IPS-NIHi7 (cell line): ENCODE data around the gene VAV3.

Source experiments
- DNase-seq: peaks from one replicate; pipeline ENCODE4 v3.0.0; 2012; ENCODE audit warnings: mixed read lengths; ENCODE audit errors: extremely low spot score

VAV3 gene

DNA sequence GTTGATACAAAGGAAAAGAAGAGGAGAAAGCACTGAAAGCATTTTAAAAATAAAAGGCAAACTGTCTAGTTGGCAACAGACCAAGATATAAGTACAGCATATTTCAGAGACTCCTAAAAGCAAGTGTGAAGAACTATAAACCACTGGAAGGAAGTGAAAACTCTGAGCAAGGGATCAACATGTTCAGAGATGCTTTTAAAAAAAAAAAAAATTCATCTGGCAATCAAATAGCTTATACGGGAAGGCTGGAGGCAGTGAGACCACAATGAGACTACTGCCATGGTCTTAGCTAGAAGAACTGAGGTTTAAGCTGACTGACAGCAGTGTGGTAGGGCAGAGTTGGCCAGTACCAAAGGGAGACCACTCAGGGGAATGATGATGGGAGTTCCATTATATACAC lies 124.3 kb downstream of the VAV3 start:
- DNase-seq: no peak

DNA sequence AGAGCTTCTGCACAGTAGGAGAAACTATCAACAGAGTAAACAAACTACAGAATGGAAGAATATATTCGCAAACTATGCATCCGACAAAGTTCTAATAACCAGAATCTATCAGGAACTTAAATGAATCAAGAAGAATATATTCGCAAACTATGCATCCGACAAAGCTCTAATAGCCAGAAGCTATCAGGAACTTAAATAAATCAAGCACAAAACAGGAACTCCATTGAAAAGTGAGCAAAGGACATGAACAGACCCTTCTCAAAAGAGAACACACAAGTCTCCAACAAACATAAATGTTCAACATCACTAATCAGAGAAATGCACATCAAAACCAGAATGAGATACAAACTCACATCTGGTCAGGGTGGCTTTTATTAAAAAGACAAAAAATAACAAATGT lies 126.9 kb downstream of the VAV3 start:
- no peak for DNase-seq

DNA sequence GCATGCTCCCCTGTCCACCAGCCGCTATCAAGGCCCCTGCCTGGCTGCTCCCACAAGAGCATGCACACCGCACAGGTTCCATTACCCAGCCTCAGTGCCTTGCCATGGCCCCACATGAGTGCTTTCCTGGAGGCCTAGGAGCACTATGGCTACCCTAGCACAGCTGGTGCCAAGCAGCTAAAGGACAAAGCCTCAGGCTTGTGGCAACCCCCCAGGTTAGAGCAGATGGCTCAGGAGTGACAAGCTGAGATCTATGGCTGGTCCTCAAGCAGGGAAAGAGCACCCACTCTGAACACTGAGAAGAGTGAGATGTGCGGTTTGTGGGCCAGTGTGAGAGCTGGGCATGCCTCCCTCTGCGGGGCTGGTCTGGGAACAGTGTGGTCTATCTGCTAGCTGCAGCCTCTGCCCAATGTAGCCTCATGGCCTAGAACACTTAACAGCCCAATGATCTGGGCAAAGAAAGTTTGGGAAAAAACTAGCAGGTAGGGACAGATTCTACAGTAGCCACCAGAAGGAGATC lies 129.8 kb downstream of the VAV3 start:
- DNase-seq: no peak

DNA sequence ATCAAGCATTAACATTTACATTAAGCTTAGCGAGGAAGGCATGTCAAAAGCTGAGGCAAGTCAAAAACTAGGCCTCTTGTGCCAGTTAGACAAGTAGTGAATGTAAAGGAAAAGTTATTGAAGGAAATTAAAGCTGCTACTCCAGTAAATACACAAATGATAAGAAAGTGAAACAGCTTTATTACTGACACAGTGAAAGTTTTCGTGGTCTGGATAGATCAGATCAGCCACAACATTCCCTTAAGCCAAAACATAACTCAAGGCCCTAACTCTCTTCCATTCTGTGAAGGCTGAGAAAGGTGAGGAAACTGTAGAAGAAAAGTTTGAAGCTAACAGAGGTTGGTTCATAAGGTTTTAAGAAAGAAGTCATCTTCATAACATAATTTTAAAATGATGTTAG lies 131.9 kb downstream of the VAV3 start:
- DNase-seq: no peak

DNA sequence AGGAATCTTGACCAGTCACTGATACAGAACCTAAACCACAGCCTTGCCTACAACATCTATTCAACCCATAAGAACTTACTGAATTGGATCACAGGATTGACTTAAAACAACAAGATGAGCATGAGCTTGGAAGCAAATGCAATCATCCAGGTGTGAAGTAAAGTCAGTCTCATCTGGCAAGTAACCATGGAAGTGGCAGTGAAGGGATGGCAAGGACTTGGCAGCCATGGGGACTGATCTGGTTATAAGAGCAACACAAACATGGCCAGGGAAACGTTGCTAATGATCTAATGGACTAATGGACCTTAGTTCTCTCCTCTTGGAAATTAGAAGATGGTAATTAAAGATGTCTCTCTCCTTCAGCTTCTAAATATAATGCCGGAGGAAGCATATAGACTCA lies 133.1 kb downstream of the VAV3 start:
- DNase-seq: no peak

DNA sequence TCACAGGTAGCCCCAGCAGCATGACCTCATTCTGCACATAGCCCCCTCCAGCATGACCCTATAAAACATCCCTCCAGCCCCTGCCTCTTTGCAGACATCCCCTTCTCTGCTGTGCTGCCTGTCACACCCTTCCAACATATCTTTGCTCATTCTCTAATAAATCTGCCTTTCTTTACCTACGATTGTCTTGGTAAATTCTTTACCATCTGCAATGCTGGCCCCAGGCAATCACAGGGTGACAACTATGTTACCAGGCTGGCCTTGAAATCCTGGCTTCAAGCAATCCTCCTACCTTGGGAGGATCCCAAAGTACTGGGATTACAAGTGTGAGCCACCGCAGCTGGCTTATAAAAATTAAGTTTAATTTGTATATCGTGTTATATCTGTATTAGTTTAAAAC lies 134.5 kb downstream of the VAV3 start:
- no peak for DNase-seq

DNA sequence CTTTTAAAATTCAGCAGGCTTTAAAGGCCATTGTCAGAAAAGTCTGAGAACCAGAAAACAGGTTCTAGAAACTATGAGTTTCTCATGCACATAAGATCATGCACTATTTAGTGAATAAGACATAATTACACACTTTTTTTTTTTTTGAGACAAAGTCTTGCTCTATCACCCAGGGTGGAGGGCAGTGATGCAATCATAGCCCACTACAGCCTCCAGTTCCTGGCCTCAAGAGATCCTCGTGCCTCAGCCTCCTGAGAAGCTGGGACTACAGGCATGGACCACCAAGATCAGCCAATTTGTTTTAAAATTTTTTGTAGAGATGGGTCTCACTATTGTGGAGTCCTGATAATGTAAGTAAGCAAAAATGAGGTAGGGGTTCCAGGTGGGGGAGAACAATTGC lies 134.9 kb downstream of the VAV3 start:
- no peak for DNase-seq

DNA sequence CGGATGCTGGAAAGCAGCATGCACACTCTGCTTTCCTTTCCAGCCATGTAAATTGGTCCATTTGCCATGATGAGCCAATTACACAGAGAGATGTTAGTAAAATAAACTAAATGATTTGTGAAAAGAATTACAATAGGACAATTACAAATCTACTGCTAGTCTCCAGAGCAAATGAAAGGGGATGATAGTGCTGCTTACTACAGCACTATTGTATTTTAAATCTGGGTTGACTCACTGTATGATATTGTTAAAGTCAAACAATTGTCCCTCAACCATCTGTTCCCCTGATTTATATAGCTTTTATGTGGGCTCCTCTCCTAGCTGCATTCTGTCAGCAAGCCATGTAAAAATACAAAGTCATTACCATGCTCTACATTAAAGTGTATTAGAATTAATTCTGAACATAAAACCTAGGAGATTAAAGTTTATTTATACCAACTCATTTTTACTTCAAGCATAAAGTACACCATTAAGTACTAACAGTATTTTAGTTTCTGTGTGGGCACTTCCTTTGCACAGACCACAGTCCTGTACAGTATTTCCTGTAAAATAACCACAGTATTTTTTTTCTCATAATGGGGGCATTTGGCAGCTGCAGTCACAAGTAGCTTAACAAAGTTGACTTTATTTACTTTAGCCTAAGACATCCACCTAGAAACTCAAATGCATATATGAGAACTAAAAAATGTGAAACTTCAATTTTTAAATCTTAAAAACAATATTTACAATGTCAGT lies 135.8 kb downstream of the VAV3 start:
- no peak for DNase-seq

DNA sequence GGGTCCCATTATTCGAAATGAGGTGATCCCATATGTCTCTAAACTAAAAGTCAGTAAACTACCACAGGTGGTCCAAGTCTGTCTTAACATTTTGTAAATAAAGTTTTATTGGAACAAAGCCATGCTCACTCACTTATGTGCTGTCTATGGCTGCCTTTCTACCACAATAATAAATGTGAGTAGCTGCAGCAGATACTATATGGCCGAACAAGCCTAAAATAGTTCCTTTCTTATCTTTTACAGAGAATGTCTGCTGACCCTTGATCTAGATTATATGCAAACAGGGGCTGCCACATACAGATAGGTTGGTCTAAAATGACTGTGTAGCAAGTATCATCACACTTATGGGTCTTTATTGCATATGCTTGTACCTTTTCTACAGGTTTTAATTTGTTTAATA lies 140.0 kb downstream of the VAV3 start:
- no peak for DNase-seq

DNA sequence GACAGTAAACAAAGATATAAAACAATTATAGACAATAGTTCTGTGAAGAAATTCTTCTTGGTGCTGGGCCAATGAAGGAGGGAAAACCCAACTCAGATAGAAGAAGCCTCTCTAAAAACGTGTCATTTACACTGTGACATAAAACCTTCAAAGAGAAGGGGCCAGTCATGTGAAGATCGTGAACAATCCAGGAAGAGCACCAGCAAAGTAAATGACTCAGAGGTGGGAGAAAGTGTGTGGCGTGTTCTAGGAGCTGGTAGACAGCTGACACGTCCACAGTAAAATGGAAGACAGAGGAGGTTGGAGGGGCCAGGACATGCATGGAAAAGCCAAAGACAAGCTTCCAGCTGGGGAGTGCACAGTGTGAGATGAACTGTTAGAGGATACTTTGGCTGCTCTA lies 143.6 kb downstream of the VAV3 start:
- DNase-seq: no peak

DNA sequence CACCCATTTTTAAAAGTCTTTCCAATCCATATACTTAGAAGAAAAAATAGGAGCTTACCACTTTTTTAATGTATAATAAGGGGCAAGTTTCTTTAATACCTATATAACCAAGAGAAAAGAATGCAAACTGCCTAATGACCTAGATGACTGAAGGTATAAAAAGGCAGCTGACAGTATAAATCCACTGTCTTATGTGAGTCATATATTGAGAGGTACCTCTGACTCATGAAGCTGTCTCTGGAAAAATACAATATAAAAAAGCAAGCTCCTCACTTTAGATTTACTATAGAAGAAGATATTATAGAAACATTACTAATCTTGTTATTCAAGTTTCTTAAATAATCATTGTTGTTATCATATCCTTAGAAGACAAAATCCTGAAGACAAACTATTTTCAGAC lies 144.2 kb downstream of the VAV3 start:
- no peak for DNase-seq

DNA sequence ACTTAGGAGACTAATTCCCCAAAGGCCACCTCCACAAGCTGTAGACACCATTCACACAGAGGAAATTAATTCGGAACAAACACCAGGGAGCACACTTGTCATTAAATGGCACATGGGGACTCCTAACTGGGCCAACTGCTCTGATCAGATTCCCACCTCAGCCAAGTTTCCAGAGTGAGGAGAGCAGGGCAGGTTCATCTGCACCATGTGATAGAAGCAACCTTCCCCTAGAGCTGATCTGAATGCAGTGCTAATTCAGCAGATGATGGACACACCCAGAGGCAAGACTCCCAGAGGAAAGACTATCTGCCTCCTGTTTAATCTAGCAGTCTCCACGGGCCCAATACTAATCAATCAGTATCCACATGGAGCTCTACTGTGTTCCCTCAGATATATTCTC lies 147.0 kb downstream of the VAV3 start:
- DNase-seq: no peak

DNA sequence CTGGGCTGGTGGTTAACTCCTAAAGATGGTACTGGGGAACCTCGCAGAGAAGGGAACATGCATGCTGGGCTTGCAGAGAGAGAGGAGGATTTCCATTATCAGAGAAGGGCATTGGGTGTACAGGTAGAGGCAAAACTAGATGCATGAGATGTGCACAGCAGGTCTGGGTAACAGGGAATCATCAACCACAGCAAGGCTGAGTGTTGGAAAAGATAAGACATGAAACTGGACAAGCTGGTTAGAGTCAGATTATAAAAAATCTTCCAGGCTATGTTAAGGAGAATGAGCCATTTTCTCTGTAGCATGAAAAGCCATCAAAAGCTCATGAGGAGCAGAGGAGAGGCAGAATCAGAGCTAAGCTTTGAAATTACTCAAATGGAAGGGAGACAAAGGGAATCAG lies 147.8 kb downstream of the VAV3 start:
- DNase-seq: no peak

DNA sequence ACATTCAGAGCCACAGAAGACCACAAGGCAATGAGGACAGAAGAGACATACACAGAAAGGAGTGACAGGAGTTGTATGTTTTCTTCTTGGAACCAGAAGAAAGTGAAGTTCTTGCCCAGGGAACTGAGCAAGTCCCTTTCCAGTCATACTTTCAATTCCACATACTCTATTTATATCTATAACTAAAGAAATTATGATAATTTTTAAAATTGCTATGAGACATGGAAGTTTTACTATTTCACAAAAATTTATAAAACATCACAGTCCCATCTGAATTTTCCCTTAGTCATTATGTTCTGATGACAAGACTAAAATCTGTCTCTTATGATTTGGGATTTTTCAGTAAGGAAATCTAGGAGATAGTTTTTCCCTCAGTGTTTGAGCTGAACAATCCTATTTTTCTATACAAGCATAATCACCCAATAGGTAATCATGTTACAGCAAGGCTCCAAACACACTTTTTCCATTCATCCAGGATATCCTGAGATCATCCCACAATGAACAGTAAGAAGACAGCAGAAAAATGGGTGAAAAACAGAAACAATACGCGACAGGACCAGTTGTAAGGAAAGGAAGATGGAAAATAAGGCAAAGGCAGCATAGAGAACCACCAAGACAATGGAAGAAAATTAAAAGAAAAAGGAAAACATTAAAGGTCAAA lies 154.6 kb downstream of the VAV3 start:
- DNase-seq: no peak

DNA sequence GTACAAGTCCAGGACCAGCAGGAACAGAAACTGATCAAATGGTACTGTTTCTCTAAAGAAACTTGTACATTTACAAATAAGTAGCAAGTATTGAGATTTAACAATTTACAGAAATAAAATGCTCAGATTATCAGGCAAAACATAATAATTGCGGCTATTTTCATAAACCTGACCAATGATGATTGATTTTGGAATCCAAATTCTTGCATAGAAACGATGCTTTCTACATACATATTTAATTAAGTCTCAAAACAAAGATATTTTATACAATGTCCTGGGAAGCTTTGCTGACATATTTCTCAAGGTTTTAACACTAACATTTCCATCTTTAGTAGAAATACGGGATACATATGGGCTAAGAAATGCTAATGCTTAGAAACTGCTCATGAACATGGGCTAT lies 157.1 kb downstream of the VAV3 start:
- DNase-seq: no peak

DNA sequence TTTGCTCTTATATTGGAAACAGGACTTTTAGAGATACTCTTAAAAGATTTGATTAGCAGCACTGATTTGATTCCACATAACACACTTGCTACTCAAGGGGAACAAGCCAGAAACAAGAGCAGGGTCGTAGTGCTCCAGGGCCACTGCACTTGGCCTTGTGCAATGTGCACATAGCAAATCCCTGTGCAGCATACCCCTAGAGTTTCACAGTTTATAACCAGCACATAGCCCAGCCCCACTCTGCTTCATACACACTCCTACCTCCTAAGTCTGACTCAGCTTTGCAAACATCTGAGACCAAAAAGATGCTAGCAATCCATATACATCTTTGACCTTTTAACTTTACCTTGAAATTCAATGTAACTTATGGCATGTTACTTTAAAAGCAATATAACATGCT lies 157.6 kb downstream of the VAV3 start:
- DNase-seq: no peak

DNA sequence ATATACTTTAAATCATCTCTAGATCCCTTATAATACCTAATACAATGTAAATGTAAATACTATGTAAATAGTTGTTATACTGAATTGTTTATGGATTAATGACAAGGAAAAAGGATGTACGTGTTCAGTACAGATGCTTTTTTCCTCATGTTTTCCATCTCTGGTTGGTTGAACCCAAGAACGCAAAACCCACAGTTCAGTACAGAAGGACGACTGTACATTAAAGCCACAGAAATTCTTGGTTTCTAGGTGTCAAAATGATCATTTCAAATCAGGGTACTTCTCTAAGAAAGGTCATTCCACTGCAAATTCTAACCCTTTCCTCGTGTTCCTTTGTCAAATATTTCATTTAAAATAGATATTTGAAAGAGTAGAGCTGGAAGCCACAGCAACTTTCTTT lies 158.1 kb downstream of the VAV3 start:
- DNase-seq: no peak

DNA sequence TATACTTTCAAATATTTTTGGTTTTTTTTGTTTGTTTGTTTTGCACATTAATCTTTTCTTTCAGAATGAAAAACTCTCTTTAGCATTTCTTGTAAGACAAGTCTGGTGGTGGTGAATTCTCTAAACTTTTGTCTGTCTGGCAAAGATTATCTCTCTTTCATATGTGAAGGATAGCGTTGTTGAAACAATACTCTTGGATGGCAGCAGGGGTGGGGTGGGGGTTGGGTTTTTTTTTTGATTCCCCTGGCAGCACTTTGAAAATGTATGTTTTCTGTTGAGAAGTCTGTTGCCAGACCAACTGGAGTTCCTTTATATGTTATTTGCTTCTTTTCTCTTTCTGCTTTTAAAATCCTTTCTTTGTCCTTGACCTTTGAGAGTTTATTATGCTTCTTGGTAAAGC lies 160.2 kb downstream of the VAV3 start:
- DNase-seq: no peak

DNA sequence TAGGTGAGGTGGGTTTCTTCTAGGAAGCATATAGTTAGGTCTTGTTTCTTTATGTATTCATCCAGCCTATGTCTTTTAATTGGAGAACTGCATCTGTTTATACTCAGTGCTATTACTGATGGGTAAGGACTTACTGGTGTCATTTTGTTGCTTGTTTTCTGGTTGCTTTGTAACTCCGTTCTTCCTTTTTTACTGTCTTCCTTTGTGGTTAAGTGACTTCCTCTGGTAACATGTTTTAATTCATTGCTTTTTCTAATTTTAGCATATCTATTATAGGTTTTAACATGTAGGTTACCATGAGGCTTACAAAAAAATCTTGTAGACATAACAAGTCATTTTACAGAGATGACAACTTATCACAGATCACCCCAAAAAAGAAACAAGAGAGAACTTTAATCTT lies 160.8 kb downstream of the VAV3 start:
- no peak for DNase-seq

DNA sequence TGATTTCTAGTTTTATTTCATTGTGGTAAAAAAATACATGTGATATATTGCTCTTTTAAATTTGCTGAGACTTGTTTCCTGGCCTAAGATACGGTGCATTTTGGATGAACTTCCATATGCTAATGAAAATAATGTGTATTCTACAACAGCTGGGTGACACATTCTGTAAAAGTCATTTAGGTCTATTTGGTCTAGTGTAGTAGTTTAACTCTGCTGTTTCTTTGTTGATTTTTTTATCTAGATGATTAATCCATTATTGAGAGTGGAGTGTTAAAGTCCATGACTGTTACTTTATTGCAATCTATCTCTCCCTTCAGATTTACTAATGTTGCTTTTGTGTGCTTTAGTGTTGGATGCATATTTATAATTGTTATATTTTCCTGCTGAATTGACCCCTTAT lies 161.4 kb downstream of the VAV3 start:
- no peak for DNase-seq

DNA sequence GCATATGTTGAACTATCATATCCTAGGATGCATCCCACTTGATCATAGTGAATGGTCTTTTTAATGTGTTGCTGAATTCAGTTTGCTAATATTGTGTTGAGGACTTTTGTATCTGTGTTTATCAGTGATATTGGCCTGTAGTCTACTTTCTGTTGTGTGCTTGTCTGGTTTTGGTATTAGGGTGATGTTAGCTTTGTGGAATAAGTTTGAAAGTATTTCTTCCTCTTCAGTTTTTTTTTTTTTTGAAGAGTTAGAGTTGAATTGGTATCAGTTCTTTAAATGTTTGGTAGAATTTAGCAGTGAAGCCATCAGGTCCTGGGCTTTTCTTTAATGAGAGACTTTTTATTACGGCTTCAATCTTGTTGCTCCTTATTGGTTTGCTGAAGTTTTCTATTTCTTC lies 162.3 kb downstream of the VAV3 start:
- DNase-seq: no peak

DNA sequence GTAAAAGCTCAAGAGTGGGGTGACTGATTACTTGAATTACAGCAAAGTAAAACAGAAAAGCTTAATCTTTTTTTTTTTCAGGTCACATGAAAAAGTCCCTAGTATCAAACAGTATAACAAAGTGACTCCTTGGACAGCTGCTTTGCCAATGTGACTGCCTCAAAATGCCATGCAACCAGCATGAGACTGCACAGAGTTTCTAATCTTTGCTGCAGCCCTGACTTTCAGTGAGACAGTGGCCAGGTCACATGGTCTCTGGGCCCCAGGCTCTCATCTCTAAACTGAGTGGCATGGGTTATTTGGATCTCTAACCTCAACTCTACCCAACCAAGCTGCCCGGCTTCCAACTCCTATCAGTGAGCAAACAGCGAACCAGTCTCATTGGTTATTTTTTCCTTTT lies 169.0 kb downstream of the VAV3 start:
- DNase-seq: no peak

DNA sequence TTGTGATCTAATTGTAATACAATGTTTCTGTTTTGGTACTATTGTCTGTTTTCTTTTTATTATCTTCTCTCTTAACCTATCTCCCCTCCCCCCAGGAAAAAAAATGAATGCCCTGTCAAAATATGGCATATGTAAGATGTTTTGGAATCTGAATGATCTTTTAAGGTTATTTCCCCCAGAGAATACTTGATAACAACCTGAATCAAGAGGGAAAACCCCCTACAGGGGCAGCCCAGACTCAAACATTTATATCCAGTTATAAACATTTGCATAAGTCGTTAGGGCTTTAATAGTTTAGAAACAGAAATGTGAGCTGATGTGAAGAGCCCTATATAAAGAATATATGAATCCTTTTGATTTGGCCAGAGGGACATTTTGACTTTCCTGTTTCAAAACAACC lies 169.5 kb downstream of the VAV3 start:
- no peak for DNase-seq

DNA sequence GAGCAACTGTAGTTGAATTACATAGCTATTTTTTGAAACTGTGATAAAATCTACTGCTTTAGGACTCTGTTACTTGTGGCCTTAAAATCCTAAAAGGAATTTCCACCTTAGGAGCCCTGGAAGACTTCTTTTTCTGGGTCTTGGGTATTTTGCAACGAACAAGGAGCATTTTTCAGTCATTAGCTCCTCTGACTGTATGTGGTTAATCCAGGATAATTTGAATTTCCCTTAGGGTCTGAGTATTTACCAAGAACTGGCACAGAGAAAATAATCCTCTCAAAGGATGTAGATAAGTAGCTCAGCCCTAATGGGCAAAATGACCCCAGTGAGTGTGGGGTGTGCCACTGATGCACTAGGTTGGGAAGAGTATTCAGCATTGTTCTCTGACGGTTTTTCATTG lies 170.4 kb downstream of the VAV3 start:
- DNase-seq: no peak
